H1 (cell line): ENCODE measurements around the gene TMEM44. TPM values are rescaled to one million over a fixed set of nuclear protein-coding genes. Genes with fewer than 3 reads are reported as not detected.
"Not testable (repeated sequence)": the region's sequence is repeated elsewhere in the genome, so short reads cannot be mapped to it uniquely, and the experiment has no call there.

Source experiments
- CTCF ChIA-PET: fragments of 300-600 bp; sonication (Branson Sonifier 250); formaldehyde crosslinking; loops from one replicate; lab custom pipeline; 2021; ENCODE audit not compliant: partially characterized antibody; lab: Charles Lee
- POLR2A ChIA-PET: fragments of 300-600 bp; sonication (Branson Sonifier 250); formaldehyde crosslinking; loops from one replicate; lab custom pipeline; 2021; ENCODE audit warnings: inconsistent platforms; ENCODE audit not compliant: partially characterized antibody; lab: Charles Lee
- DNase-seq, 2 experiments: peaks; one replicate each; pipeline versions ENCODE4 v3.0.0 to v3.0.0-alpha.2; 2010 to 2022; ENCODE audit warnings: low spot score in 2 of 2, low read depth in 1 of 2, mixed read lengths in 1 of 2
- FAIRE-seq: peaks from 2 replicates; lab custom pipeline; 2011; peaks lifted over from hg19 to GRCh38; lab: Jason Lieb, UNC
- H2AFZ ChIP-seq: 2 replicates; pipeline ENCODE4 v1.8.1; 2012; ENCODE audit warnings: low read length, inconsistent platforms
- H2AK5ac ChIP-seq: 2 replicates; pipeline ENCODE4 v1.6.1; 2013; ENCODE audit warnings: low read depth, low read length
- H2BK120ac ChIP-seq: replicated peaks from 2 replicates; pipeline ENCODE3; 2013; ENCODE audit warnings: low read depth, low read length, inconsistent platforms
- H2BK12ac ChIP-seq: 2 replicates; pipeline ENCODE4 v1.6.1; 2013; ENCODE audit warnings: low read depth, low read length
- H2BK15ac ChIP-seq: 2 replicates; pipeline ENCODE4 v1.6.1; 2013; ENCODE audit warnings: low read length
- H2BK20ac ChIP-seq: 2 replicates; pipeline ENCODE4 v1.6.1; 2013; ENCODE audit warnings: low read length
- H2BK5ac ChIP-seq: 2 replicates; pipeline ENCODE4 v1.6.1; 2013; ENCODE audit warnings: low read depth, low read length
- H3K14ac ChIP-seq: 2 replicates; pipeline ENCODE4 v1.6.1; 2013; ENCODE audit warnings: inconsistent platforms; ENCODE audit not compliant: insufficient read length
- H3K18ac ChIP-seq: 2 replicates; pipeline ENCODE4 v1.6.1; 2013; ENCODE audit warnings: low read length; ENCODE audit errors: extremely low read depth
- H3K23ac ChIP-seq: 2 replicates; pipeline ENCODE4 v1.6.1; 2013; ENCODE audit warnings: inconsistent platforms; ENCODE audit not compliant: insufficient read length
- H3K23me2 ChIP-seq: 2 replicates; pipeline ENCODE4 v1.6.1; 2013; ENCODE audit warnings: low read depth, low read length
- H3K27ac ChIP-seq: 2 replicates; pipeline ENCODE4 v1.6.1; 2011; ENCODE audit warnings: low read depth, low read length, inconsistent platforms
- H3K27me3 ChIP-seq, 4 experiments: replicated peaks in 1 of 4; 1 replicate in 1 of 4; 2 replicates in 3 of 4; pipeline versions ENCODE4 v1.6.1 to v1.8.1; 2011 to 2013; ENCODE audit warnings: low read length in 3 of 4, mild to moderate bottlenecking in 3 of 4, inconsistent platforms in 2 of 4, mixed read lengths in 2 of 4, moderate library complexity in 1 of 4; ENCODE audit not compliant: control insufficient read depth in 3 of 4, insufficient read depth in 3 of 4; ENCODE audit errors: extremely low read depth in 1 of 4
- H3K36me3 ChIP-seq, 4 experiments: 2 replicates each; pipeline versions ENCODE4 v1.6.1 to v1.8.1; 2011 to 2013; ENCODE audit warnings: mild to moderate bottlenecking in 4 of 4, low read length in 3 of 4, moderate library complexity in 2 of 4, control low read depth in 1 of 4, inconsistent platforms in 1 of 4; ENCODE audit not compliant: insufficient read depth in 4 of 4, control insufficient read depth in 2 of 4
- H3K4ac ChIP-seq: replicated peaks from 2 replicates; pipeline ENCODE3; 2013; ENCODE audit warnings: low read length, low read depth, mixed read lengths, inconsistent platforms; ENCODE audit not compliant: insufficient read length
- H3K4me1 ChIP-seq, 4 experiments: replicated peaks in 1 of 4; 1 replicate in 1 of 4; 2 replicates in 3 of 4; pipeline versions ENCODE4 v1.6.1 to v1.8.1; 2011 to 2013; ENCODE audit warnings: low read length in 3 of 4, inconsistent platforms in 2 of 4, mixed read lengths in 1 of 4; ENCODE audit not compliant: insufficient read depth in 4 of 4, control insufficient read depth in 3 of 4
- H3K4me2 ChIP-seq, 2 experiments: 2 replicates each; pipeline versions ENCODE4 v1.6.1 to v1.8.1; 2011 to 2013; ENCODE audit warnings: low read depth in 2 of 2, low read length in 2 of 2, control low read depth in 1 of 2, inconsistent platforms in 1 of 2, mild to moderate bottlenecking in 1 of 2; ENCODE audit not compliant: insufficient read depth in 1 of 2
- H3K4me3 ChIP-seq, 4 experiments: fragments of 200-600, 300-600 bp in 1 of 4; sonication (generic), shearing (Covaris generic), sonication (Bioruptor Twin) in 1 of 4; 2 replicates each; pipeline versions ENCODE4 v1.5.1 to v1.8.1; 2011 to 2016; ENCODE audit warnings: low read length in 4 of 4, low read depth in 3 of 4, control low read depth in 2 of 4, inconsistent platforms in 2 of 4, mild to moderate bottlenecking in 2 of 4, mixed read lengths in 1 of 4, moderate library complexity in 1 of 4; ENCODE audit not compliant: insufficient read depth in 2 of 4; ENCODE audit errors: extremely low read depth in 1 of 4
- H3K56ac ChIP-seq: replicated peaks from 2 replicates; pipeline ENCODE3; 2013; ENCODE audit warnings: low read depth, mild to moderate bottlenecking, mixed read lengths, low read length, inconsistent platforms; ENCODE audit not compliant: insufficient read length
- H3K79me1 ChIP-seq: 2 replicates; pipeline ENCODE4 v1.6.1; 2013; ENCODE audit warnings: low read depth, low read length, control low read depth
- H3K79me2 ChIP-seq, 2 experiments: 2 replicates each; pipeline versions ENCODE4 v1.6.1 to v1.8.1; 2012 to 2013; ENCODE audit warnings: low read length in 2 of 2, mild to moderate bottlenecking in 2 of 2, inconsistent platforms in 1 of 2; ENCODE audit not compliant: insufficient read depth in 2 of 2, control insufficient read depth in 1 of 2
- H3K9ac ChIP-seq, 4 experiments: replicated peaks in 1 of 4; 1 replicate in 1 of 4; 2 replicates in 3 of 4; pipeline versions ENCODE4 v1.6.1 to v1.8.1; 2011 to 2013; ENCODE audit warnings: low read depth in 3 of 4, low read length in 3 of 4, control low read depth in 2 of 4, mild to moderate bottlenecking in 2 of 4, moderate library complexity in 2 of 4, inconsistent platforms in 1 of 4; ENCODE audit errors: extremely low read depth in 1 of 4
- H3K9me3 ChIP-seq, 2 experiments: 2 replicates each; pipeline versions ENCODE4 v1.6.1 to v1.8.1; 2012 to 2013; ENCODE audit warnings: mild to moderate bottlenecking in 2 of 2, moderate library complexity in 2 of 2, control low read depth in 1 of 2, inconsistent platforms in 1 of 2, low read depth in 1 of 2, low read length in 1 of 2, mixed read lengths in 1 of 2; ENCODE audit not compliant: insufficient read depth in 2 of 2
- H4K20me1 ChIP-seq, 2 experiments: replicated peaks in 1 of 2; 2 replicates each; pipeline versions ENCODE3 to v1.8.1; 2011 to 2013; ENCODE audit warnings: inconsistent platforms in 2 of 2, low read length in 2 of 2, mild to moderate bottlenecking in 1 of 2; ENCODE audit not compliant: insufficient read depth in 2 of 2, control insufficient read depth in 1 of 2
- H4K5ac ChIP-seq: 2 replicates; pipeline ENCODE4 v1.6.1; 2013; ENCODE audit warnings: low read length, low read depth, mixed read lengths, inconsistent platforms; ENCODE audit not compliant: insufficient read length
- H4K8ac ChIP-seq: 2 replicates; pipeline ENCODE4 v1.8.0; 2013; ENCODE audit warnings: mild to moderate bottlenecking, moderate library complexity, low read length, inconsistent platforms; ENCODE audit not compliant: insufficient read depth; ENCODE audit errors: extremely low read depth
- H4K91ac ChIP-seq: replicated peaks from 2 replicates; pipeline ENCODE3; 2013; ENCODE audit warnings: low read length, mixed read lengths, inconsistent platforms; ENCODE audit not compliant: insufficient read length
- WGBS, 2 experiments: shearing (Covaris generic) in 1 of 2; methylation state at CpG; one replicate each; pipeline versions ENCODE4 v1.1.6 to v1.1.7; 2013 to 2015; ENCODE audit warnings: low lambda C conversion rate in 2 of 2, mixed read lengths in 2 of 2, inconsistent platforms in 1 of 2, low coverage in 1 of 2, missing lambda C conversion rate in 1 of 2; ENCODE audit not compliant: insufficient replicate concordance in 2 of 2, insufficient coverage in 1 of 2, insufficient read length in 1 of 2; ENCODE audit errors: extremely low coverage in 1 of 2, missing lambda C conversion rate in 1 of 2; 5-methylcytosine and 5-hydroxymethylcytosine counted together
- polyA plus RNA-seq, 7 experiments: library from polyadenylated mRNA; depleted of rRNA in 3 of 7; stranded (reverse) in 5 of 7; unstranded in 2 of 7; fragments of >200 nt in 5 of 7; fragments of 200-250 nt in 2 of 7; gene quantifications; 1 replicate in 5 of 7; 2 replicates in 1 of 7; 4 replicates in 1 of 7; pipeline versions ENCODE4 v1.2.1 to v1.2.3, GENCODE V29; 2011 to 2013; ENCODE audit warnings: missing spikeins in 2 of 7, mixed read lengths in 2 of 7
- total RNA-seq: library from RNA; stranded (reverse); fragmentation: NEBNext Ultra II Directional; extraction: Animal tissue kit (Norgen Biotek cat#: 25700); gene quantifications from 2 replicates; pipeline ENCODE4 v1.2.1, GENCODE V29; 2021

The TMEM44 gene
- total and polyA plus RNA-seq, 2 of the 8 experiments (the other 6 are each of a cell fraction or from before 2014, with no cell fraction given), result 14.0 to 16.7 TPM

GRCh38 chr3:194605314-194605713, 27.9 kb downstream of the TMEM44 start:
- CTCF ChIA-PET, result interaction anchor here (0.9 to 1.9 kb wide), 10 partner anchors 9 to 776 kb away, joined by 3 to 9 read pairs (median 4); no protein-coding TSS in a partner anchor
- not testable (repeated sequence) for FAIRE-seq, H3K18ac ChIP-seq, H3K14ac ChIP-seq, H3K36me3 ChIP-seq, H2BK5ac ChIP-seq, H2BK120ac ChIP-seq, H3K79me2 ChIP-seq, H3K56ac ChIP-seq, H2BK12ac ChIP-seq, H3K9me3 ChIP-seq, H3K27me3 ChIP-seq, H2BK15ac ChIP-seq, H2AK5ac ChIP-seq, H3K4ac ChIP-seq, H3K23ac ChIP-seq, H4K8ac ChIP-seq, H2BK20ac ChIP-seq, H3K4me1 ChIP-seq, H4K91ac ChIP-seq, H4K5ac ChIP-seq, H3K9ac ChIP-seq, H3K4me3 ChIP-seq, H2AFZ ChIP-seq, H4K20me1 ChIP-seq, DNase-seq, H3K79me1 ChIP-seq, H3K23me2 ChIP-seq, H3K27ac ChIP-seq, H3K4me2 ChIP-seq
- 88% methylated on average over 7 of the region's 7 CpGs; no CpG with 5 or more reads in 1 of the 2 experiments for WGBS, 2 experiments
- POLR2A ChIA-PET, result interaction anchor here (0.7 to 1.5 kb wide), 4 partner anchors 9 to 70 kb away, joined by 3 to 4 read pairs (median 3); no protein-coding TSS in a partner anchor
